Neural progenitor cell (in vitro differentiated cells): ENCODE data around the gene RBM19. TPM values are rescaled to one million over a fixed set of nuclear protein-coding genes. Genes with fewer than 3 reads are reported as not detected.
"Not testable (repeated sequence)": the region's sequence is repeated elsewhere in the genome, so short reads cannot be mapped to it uniquely, and the experiment has no call there.

ENCODE experiments used
- DNase-seq: peaks from one replicate; pipeline ENCODE4 v3.0.0-alpha.2; 2016; ENCODE audit warnings: low spot score
- H2AFZ ChIP-seq: fragments of 200-600 bp; sonication (generic); replicated peaks from 2 replicates; pipeline ENCODE4 v1.6.1; 2016; ENCODE audit warnings: antibody characterized with exemption
- H3F3A ChIP-seq: fragments of 200-600 bp; sonication (generic); 2 replicates; pipeline ENCODE4 v1.6.1; 2016; ENCODE audit warnings: antibody characterized with exemption, low read depth
- H3K27ac ChIP-seq: fragments of 200-600 bp; sonication (generic); 2 replicates; pipeline ENCODE4 v1.5.1; 2016; ENCODE audit warnings: mild to moderate bottlenecking
- H3K27me3 ChIP-seq: fragments of 200-600 bp; sonication (generic); 2 replicates; pipeline ENCODE4 v1.6.1; 2016; ENCODE audit warnings: mild to moderate bottlenecking, moderate library complexity
- H3K36me3 ChIP-seq: fragments of 200-600 bp; sonication (generic); 2 replicates; pipeline ENCODE4 v1.5.1; 2016
- H3K4me1 ChIP-seq: fragments of 200-600 bp; sonication (generic); 2 replicates; pipeline ENCODE4 v1.6.1; 2016; ENCODE audit warnings: mixed run types
- H3K4me2 ChIP-seq: fragments of 200-600 bp; sonication (generic); 2 replicates; pipeline ENCODE4 v1.6.1; 2016
- H3K4me3 ChIP-seq: fragments of 200-600 bp; sonication (generic); 2 replicates; pipeline ENCODE4 v1.5.1; 2016
- H3K79me2 ChIP-seq: fragments of 200-600 bp; sonication (generic); 2 replicates; pipeline ENCODE4 v1.6.1; 2016; ENCODE audit warnings: low read depth
- H3K9ac ChIP-seq: fragments of 200-600 bp; sonication (generic); 2 replicates; pipeline ENCODE4 v1.6.1; 2016
- H3K9me3 ChIP-seq: fragments of 200-600 bp; sonication (generic); 2 replicates; pipeline ENCODE4 v1.5.1; 2016; ENCODE audit warnings: low read depth
- H4K20me1 ChIP-seq: fragments of 200-600 bp; sonication (generic); 2 replicates; pipeline ENCODE4 v1.6.1; 2016; ENCODE audit warnings: low read depth
- H3K27ac Mint-ChIP-seq: 3 replicates; pipeline ENCODE4 v1.8.0; 2021; ENCODE audit warnings: mixed read lengths
- H3K27me3 Mint-ChIP-seq: 2 replicates; pipeline ENCODE4 v1.8.0; 2022; ENCODE audit warnings: low read depth, mild to moderate bottlenecking, inconsistent platforms, moderate library complexity, mixed read lengths; ENCODE audit not compliant: insufficient read depth
- H3K36me3 Mint-ChIP-seq: 3 replicates; pipeline ENCODE4 v1.8.0; 2021; ENCODE audit warnings: mixed read lengths
- H3K4me1 Mint-ChIP-seq: 3 replicates; pipeline ENCODE4 v1.8.0; 2021; ENCODE audit warnings: mixed read lengths
- H3K4me3 Mint-ChIP-seq: 3 replicates; pipeline ENCODE4 v1.8.0; 2021; ENCODE audit warnings: mild to moderate bottlenecking, moderate library complexity, mixed read lengths
- H3K9me3 Mint-ChIP-seq: 3 replicates; pipeline ENCODE4 v1.8.0; 2020; ENCODE audit warnings: mixed read lengths
- EZH2 ChIP-seq: fragments of 200-600 bp; sonication (generic); IDR thresholded peaks from 2 replicates; pipeline ENCODE4 v1.6.1; 2017; ENCODE audit warnings: antibody characterized with exemption, mild to moderate bottlenecking, moderate library complexity
- EZH2phosphoT487 ChIP-seq: fragments of 200-600 bp; sonication (generic); IDR thresholded peaks from 2 replicates; pipeline ENCODE4 v1.6.1; 2017; ENCODE audit warnings: antibody characterized with exemption
- total RNA-seq: library from RNA; depleted of rRNA; stranded (reverse); fragments of >200 nt; gene quantifications from 2 replicates; pipeline ENCODE4 v1.2.3, GENCODE V29; 2015; ENCODE audit warnings: low replicate concordance
- TF ChIP-seq, protein P1 (sequence below): fragments of 200-600 bp; sonication (generic); IDR thresholded peaks from 2 replicates; pipeline ENCODE4 v1.5.1; 2017; ENCODE audit warnings: antibody characterized with exemption, mild to moderate bottlenecking

Gene RBM19
- total RNA-seq, 1 donor from 2014 or later = 23.5 TPM

DNA sequence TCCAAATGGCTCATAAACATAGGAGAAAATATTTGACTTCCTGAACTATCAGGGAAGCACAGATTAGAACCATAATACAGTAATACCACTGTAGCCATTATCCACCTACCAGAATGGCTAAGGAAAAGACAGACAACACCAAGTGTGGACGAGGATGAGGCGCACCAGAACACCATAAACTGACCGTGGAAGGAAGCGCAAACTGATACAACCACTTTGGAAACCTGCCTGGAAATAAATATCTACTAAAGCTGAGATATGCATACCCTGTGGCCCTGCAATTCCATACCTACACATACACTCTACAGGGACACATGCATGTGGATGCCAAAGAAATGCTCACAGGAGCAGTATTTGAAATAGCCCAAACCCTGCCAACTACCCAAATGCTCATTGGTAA, 60.3 kb downstream of the RBM19 start:
- TF ChIP-seq EZH2 (no peak), EZH2phosphoT487 (no peak)
- TF ChIP-seq, protein P1, sequence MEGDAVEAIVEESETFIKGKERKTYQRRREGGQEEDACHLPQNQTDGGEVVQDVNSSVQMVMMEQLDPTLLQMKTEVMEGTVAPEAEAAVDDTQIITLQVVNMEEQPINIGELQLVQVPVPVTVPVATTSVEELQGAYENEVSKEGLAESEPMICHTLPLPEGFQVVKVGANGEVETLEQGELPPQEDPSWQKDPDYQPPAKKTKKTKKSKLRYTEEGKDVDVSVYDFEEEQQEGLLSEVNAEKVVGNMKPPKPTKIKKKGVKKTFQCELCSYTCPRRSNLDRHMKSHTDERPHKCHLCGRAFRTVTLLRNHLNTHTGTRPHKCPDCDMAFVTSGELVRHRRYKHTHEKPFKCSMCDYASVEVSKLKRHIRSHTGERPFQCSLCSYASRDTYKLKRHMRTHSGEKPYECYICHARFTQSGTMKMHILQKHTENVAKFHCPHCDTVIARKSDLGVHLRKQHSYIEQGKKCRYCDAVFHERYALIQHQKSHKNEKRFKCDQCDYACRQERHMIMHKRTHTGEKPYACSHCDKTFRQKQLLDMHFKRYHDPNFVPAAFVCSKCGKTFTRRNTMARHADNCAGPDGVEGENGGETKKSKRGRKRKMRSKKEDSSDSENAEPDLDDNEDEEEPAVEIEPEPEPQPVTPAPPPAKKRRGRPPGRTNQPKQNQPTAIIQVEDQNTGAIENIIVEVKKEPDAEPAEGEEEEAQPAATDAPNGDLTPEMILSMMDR = no peak
- no peaks in the 10 kb centered on the region for H3K9me3 Mint-ChIP-seq
- no peak overlapping the region for H3K4me3 Mint-ChIP-seq
- peaks cover under 1% of the 10 kb centered on the region for H3F3A ChIP-seq
- no peaks in the 10 kb centered on the region for H4K20me1 ChIP-seq
- no peaks in the 10 kb centered on the region for H3K27me3 ChIP-seq
- peaks cover 2% of the 10 kb centered on the region for H3K27me3 Mint-ChIP-seq
- no peak overlapping the region for H3K27ac ChIP-seq
- no peaks in the 10 kb centered on the region for H3K36me3 ChIP-seq
- no peak overlapping the region for H3K4me2 ChIP-seq
- no peak overlapping the region for H2AFZ ChIP-seq
- H3K4me1 Mint-ChIP-seq = peaks cover 17% of the 10 kb centered on the region
- H3K27ac Mint-ChIP-seq = no peak overlapping the region
- no peaks in the 10 kb centered on the region for H3K79me2 ChIP-seq
- H3K4me1 ChIP-seq = peaks cover 2% of the 10 kb centered on the region
- peaks cover 2% of the 10 kb centered on the region for H3K36me3 Mint-ChIP-seq
- no peak overlapping the region for H3K9ac ChIP-seq
- no peaks in the 10 kb centered on the region for H3K9me3 ChIP-seq
- no peak overlapping the region for H3K4me3 ChIP-seq
- no peak for DNase-seq

GRCh38 chr12:113903381-113903863, 62.7 kb downstream of the RBM19 start:
- Histone ChIP-seq H3K27me3 (no peaks in the 10 kb centered on the region), H3K27ac (no peak overlapping the region), H2AFZ (no peak overlapping the region), H3K9me3 (no peaks in the 10 kb centered on the region), H3F3A (peaks cover 25% of the 10 kb centered on the region), H3K4me2 (no peak overlapping the region), H3K4me3 (no peak overlapping the region), H3K36me3 (no peaks in the 10 kb centered on the region), H3K4me1 (peaks cover 17% of the 10 kb centered on the region), H3K79me2 (no peaks in the 10 kb centered on the region), H3K9ac (no peak overlapping the region), H4K20me1 (peaks cover 7% of the 10 kb centered on the region)
- H3K9me3 Mint-ChIP-seq = no peaks in the 10 kb centered on the region
- H3K27ac Mint-ChIP-seq = no peak overlapping the region
- no peak for TF ChIP-seq EZH2phosphoT487
- TF ChIP-seq EZH2 = no peak
- TF ChIP-seq, protein P1 = no peak
- peaks cover 2% of the 10 kb centered on the region for H3K36me3 Mint-ChIP-seq
- no peak for DNase-seq
- H3K4me1 Mint-ChIP-seq = peaks cover 19% of the 10 kb centered on the region
- H3K27me3 Mint-ChIP-seq = no peaks in the 10 kb centered on the region
- no peak overlapping the region for H3K4me3 Mint-ChIP-seq

DNA sequence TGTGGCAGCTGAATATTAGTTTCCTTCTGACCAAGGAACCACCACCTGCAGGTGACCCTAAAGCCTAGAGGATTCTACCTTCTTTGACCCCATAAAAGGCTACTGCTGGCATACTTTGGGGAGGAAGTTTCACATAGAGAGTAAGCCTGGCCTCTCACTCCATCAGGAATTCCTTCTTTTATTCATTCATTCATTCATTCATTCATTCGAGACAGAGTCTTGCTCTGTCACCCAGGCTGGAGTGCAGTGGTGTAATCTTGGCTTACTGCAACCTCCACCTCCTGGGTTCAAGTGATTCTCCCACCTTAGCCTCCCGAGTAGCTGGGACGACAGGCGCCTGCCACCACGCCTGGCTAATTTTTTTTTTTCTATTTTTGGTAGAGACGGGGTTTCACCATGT, 64.8 kb downstream of the RBM19 start:
- not testable (repeated sequence) for H3K9me3 Mint-ChIP-seq, H3K4me3 ChIP-seq, H3K27ac ChIP-seq, H3K27me3 Mint-ChIP-seq, H3K36me3 ChIP-seq, H3K27me3 ChIP-seq, H3K27ac Mint-ChIP-seq, DNase-seq, H3K9me3 ChIP-seq, H4K20me1 ChIP-seq, H3K9ac ChIP-seq, H3K36me3 Mint-ChIP-seq, H3K79me2 ChIP-seq, H3K4me2 ChIP-seq, H2AFZ ChIP-seq, H3K4me3 Mint-ChIP-seq
- Histone ChIP-seq H3F3A (peaks cover 32% of the 10 kb centered on the region), H3K4me1 (peaks cover 20% of the 10 kb centered on the region)
- peaks cover 16% of the 10 kb centered on the region for H3K4me1 Mint-ChIP-seq

- TF ChIP-seq EZH2 = no peak
- H3K4me2 ChIP-seq = no peak overlapping the region
- no peaks in the 10 kb centered on the region for H3K36me3 Mint-ChIP-seq
- H3K9me3 Mint-ChIP-seq = no peaks in the 10 kb centered on the region
- DNase-seq = no peak
- peaks cover 37% of the 10 kb centered on the region for H3F3A ChIP-seq
- peaks cover 7% of the 10 kb centered on the region for H4K20me1 ChIP-seq
- no peaks in the 10 kb centered on the region for H3K36me3 ChIP-seq
- no peaks in the 10 kb centered on the region for H3K79me2 ChIP-seq
- no peak overlapping the region for H3K27ac Mint-ChIP-seq
- no peak overlapping the region for H2AFZ ChIP-seq
- H3K4me1 Mint-ChIP-seq = peaks cover 21% of the 10 kb centered on the region
- no peaks in the 10 kb centered on the region for H3K9me3 ChIP-seq
- H3K9ac ChIP-seq = no peak overlapping the region
- no peak overlapping the region for H3K4me3 ChIP-seq
- H3K27me3 Mint-ChIP-seq = no peaks in the 10 kb centered on the region
- peaks cover 25% of the 10 kb centered on the region for H3K4me1 ChIP-seq
- H3K4me3 Mint-ChIP-seq = no peak overlapping the region
- no peaks in the 10 kb centered on the region for H3K27me3 ChIP-seq
- no peak overlapping the region for H3K27ac ChIP-seq
Observed at GRCh38 chr12:113900716-113901115, 65.4 kb downstream of the RBM19 start.
